ENCODE data around the gene UBE2O.

UBE2O gene

DNA sequence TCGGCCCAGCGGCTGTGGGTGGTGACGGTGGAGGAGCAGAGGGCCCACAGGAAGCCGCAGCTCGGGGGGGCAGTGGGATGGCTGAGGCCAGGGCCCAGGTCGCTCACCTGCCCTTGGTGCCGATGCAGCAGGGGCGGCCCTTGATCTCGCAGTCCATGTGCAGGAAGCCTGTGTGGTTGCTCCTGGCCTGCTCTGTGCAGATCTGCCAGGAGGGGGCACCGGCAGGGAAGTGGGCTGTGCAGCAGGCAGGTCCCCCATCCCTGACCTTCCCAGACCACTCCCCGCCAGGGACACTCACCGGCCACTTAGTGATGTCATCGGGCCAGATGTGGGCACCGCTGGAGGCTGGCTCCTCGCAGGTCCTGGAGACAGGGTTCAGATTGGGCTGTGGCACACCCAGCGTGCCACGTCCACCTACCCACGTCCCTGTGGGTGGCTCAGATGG is 20.6 kb upstream of the UBE2O start:
- DNase-seq (ENCODE audit: low read depth in 1 of 2, low spot score in 1 of 2), result no peak
- Histone ChIP-seq H3K27me3 (ENCODE audit: insufficient read depth, poor library complexity, severe bottlenecking) (no peaks in the 10 kb centered on the region), H3K27ac (replicated peaks) (no peak overlapping the region), H3K4me3 (replicated peaks; ENCODE audit: insufficient read depth, low read length) (no peak overlapping the region)
- TF ChIP-seq, protein P1, sequence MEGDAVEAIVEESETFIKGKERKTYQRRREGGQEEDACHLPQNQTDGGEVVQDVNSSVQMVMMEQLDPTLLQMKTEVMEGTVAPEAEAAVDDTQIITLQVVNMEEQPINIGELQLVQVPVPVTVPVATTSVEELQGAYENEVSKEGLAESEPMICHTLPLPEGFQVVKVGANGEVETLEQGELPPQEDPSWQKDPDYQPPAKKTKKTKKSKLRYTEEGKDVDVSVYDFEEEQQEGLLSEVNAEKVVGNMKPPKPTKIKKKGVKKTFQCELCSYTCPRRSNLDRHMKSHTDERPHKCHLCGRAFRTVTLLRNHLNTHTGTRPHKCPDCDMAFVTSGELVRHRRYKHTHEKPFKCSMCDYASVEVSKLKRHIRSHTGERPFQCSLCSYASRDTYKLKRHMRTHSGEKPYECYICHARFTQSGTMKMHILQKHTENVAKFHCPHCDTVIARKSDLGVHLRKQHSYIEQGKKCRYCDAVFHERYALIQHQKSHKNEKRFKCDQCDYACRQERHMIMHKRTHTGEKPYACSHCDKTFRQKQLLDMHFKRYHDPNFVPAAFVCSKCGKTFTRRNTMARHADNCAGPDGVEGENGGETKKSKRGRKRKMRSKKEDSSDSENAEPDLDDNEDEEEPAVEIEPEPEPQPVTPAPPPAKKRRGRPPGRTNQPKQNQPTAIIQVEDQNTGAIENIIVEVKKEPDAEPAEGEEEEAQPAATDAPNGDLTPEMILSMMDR (IDR thresholded peaks at IDR 0.05; ENCODE audit: insufficient read depth, low read length), result peak; percentile 3
- TF ChIP-seq, protein P2, sequence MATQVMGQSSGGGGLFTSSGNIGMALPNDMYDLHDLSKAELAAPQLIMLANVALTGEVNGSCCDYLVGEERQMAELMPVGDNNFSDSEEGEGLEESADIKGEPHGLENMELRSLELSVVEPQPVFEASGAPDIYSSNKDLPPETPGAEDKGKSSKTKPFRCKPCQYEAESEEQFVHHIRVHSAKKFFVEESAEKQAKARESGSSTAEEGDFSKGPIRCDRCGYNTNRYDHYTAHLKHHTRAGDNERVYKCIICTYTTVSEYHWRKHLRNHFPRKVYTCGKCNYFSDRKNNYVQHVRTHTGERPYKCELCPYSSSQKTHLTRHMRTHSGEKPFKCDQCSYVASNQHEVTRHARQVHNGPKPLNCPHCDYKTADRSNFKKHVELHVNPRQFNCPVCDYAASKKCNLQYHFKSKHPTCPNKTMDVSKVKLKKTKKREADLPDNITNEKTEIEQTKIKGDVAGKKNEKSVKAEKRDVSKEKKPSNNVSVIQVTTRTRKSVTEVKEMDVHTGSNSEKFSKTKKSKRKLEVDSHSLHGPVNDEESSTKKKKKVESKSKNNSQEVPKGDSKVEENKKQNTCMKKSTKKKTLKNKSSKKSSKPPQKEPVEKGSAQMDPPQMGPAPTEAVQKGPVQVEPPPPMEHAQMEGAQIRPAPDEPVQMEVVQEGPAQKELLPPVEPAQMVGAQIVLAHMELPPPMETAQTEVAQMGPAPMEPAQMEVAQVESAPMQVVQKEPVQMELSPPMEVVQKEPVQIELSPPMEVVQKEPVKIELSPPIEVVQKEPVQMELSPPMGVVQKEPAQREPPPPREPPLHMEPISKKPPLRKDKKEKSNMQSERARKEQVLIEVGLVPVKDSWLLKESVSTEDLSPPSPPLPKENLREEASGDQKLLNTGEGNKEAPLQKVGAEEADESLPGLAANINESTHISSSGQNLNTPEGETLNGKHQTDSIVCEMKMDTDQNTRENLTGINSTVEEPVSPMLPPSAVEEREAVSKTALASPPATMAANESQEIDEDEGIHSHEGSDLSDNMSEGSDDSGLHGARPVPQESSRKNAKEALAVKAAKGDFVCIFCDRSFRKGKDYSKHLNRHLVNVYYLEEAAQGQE (IDR thresholded peaks at IDR 0.05; ENCODE audit: insufficient replicate concordance, low read depth), result no peak
- TF ChIP-seq GABPA (IDR thresholded peaks at IDR 0.05; ENCODE audit: low read depth) (no peak), SPI1 (IDR thresholded peaks at IDR 0.05; ENCODE audit: borderline replicate concordance, low read depth) (no peak), POLR2AphosphoS5 (IDR thresholded peaks at IDR 0.05; ENCODE audit: low read depth) (no peak)

DNA sequence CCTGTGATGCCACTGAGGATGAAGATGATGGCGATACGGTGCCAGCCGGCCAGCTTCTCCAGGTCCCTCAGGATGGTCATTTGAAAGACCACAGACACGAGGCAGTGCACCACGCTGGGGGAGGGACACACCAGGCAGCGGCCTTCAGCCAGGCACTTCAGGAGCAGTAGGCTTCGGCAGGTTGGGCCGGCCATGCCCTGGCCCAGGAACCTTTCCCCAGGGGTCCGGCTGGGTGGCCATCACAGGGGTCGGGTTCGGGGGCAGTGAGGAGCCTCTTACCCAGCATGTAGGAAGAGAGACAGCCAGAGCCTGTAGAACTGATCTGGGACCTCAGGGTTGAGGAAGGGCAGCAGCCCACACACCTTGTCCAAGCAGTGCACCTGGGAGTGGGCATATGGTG is 19.8 kb upstream of the UBE2O start:
- H3K27ac ChIP-seq (replicated peaks), result no peak overlapping the region
- no peaks in the 10 kb centered on the region for H3K27me3 ChIP-seq (ENCODE audit: insufficient read depth, poor library complexity, severe bottlenecking)
- no peak for DNase-seq (ENCODE audit: low read depth in 1 of 2, low spot score in 1 of 2)
- H3K4me3 ChIP-seq (replicated peaks; ENCODE audit: insufficient read depth, low read length), result no peak overlapping the region
- TF ChIP-seq POLR2AphosphoS5 (IDR thresholded peaks at IDR 0.05; ENCODE audit: low read depth) (no peak), SPI1 (IDR thresholded peaks at IDR 0.05; ENCODE audit: borderline replicate concordance, low read depth) (no peak), GABPA (IDR thresholded peaks at IDR 0.05; ENCODE audit: low read depth) (no peak)
- TF ChIP-seq, protein P1 (IDR thresholded peaks at IDR 0.05; ENCODE audit: insufficient read depth, low read length), result no peak
- TF ChIP-seq, protein P2 (IDR thresholded peaks at IDR 0.05; ENCODE audit: insufficient replicate concordance, low read depth), result no peak

DNA sequence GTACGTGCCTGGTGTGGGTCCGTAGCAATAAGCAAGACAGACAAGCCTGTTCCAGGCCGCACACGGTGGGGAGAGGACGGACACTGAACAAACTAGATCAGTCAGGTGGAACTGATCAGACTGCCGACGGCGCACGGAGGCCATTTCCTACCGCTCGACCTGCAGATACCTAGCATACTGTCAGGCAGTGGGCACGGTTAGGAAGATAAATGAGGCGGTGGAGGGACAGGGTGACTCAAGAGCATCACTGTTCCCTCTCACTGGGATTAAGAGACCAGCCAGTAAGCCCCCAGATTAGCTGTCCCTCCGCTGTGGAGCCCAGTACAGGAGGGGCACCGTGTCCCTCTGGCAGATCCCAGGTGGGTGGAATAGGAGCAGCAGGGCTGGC is 19.3 kb upstream of the UBE2O start:
- Histone ChIP-seq H3K27ac (replicated peaks) (no peak overlapping the region), H3K4me3 (replicated peaks; ENCODE audit: insufficient read depth, low read length) (no peak overlapping the region), H3K27me3 (ENCODE audit: insufficient read depth, poor library complexity, severe bottlenecking) (no peaks in the 10 kb centered on the region)
- TF ChIP-seq SPI1 (IDR thresholded peaks at IDR 0.05; ENCODE audit: borderline replicate concordance, low read depth) (no peak), GABPA (IDR thresholded peaks at IDR 0.05; ENCODE audit: low read depth) (no peak), POLR2AphosphoS5 (IDR thresholded peaks at IDR 0.05; ENCODE audit: low read depth) (no peak)
- TF ChIP-seq, protein P1 (IDR thresholded peaks at IDR 0.05; ENCODE audit: insufficient read depth, low read length), result no peak
- TF ChIP-seq, protein P2 (IDR thresholded peaks at IDR 0.05; ENCODE audit: insufficient replicate concordance, low read depth), result no peak
- DNase-seq (ENCODE audit: low read depth in 1 of 2, low spot score in 1 of 2), result no peak

Data from HL-60 (cell line).